Limb (tissue), 2 donors: Measurements from ENCODE around the gene WWOX.

ENCODE experiments used
- DNase-seq, 2 donors: peaks; one replicate each; pipeline ENCODE4 v3.0.0-alpha.2; 2016; ENCODE audit errors: extremely low spot score in 2 of 2

Gene WWOX

GRCh38 chr16:78785218-78785617, 685.8 kb downstream of the WWOX start:
- no peak for DNase-seq

- no peak for DNase-seq
Observed at GRCh38 chr16:78786635-78787034, 687.2 kb downstream of the WWOX start.

GRCh38 chr16:78788276-78788675, 688.8 kb downstream of the WWOX start:
- no peak for DNase-seq

- DNase-seq = no peak
Observed at GRCh38 chr16:78788696-78789095, 689.2 kb downstream of the WWOX start.

GRCh38 chr16:78789561-78789960, 690.1 kb downstream of the WWOX start:
- DNase-seq = no peak

GRCh38 chr16:78791011-78791410, 691.6 kb downstream of the WWOX start:
- no peak for DNase-seq

GRCh38 chr16:78791926-78792325, 692.5 kb downstream of the WWOX start:
- no peak for DNase-seq

GRCh38 chr16:78792952-78793351, 693.5 kb downstream of the WWOX start:
- DNase-seq = no peak

- DNase-seq = no peak
Observed at GRCh38 chr16:78794581-78795250, 695.3 kb downstream of the WWOX start.

GRCh38 chr16:78795433-78795832, 696.0 kb downstream of the WWOX start:
- DNase-seq = no peak

GRCh38 chr16:78796221-78796866, 696.9 kb downstream of the WWOX start:
- no peak for DNase-seq

- DNase-seq = no peak
Observed at GRCh38 chr16:78799429-78799828, 700.0 kb downstream of the WWOX start.

- no peak for DNase-seq
Observed at GRCh38 chr16:78800523-78800922, 701.1 kb downstream of the WWOX start.

GRCh38 chr16:78804058-78804735, 704.7 kb downstream of the WWOX start:
- no peak for DNase-seq

GRCh38 chr16:78805556-78805955, 706.1 kb downstream of the WWOX start:
- DNase-seq = no peak

GRCh38 chr16:78811247-78811646, 711.8 kb downstream of the WWOX start:
- no peak for DNase-seq

GRCh38 chr16:78812582-78812981, 713.1 kb downstream of the WWOX start:
- DNase-seq = no peak

- no peak for DNase-seq
Observed at GRCh38 chr16:78813661-78814311, 714.3 kb downstream of the WWOX start.

- DNase-seq = no peak
Observed at GRCh38 chr16:78815713-78816112, 716.3 kb downstream of the WWOX start.

- peak in 1 of 2 donors; percentile 55 for DNase-seq
Observed at GRCh38 chr16:78816499-78817195, 717.2 kb downstream of the WWOX start.

- peak in 1 of 2 donors; percentile 48 for DNase-seq
Observed at GRCh38 chr16:78817200-78817739, 717.8 kb downstream of the WWOX start.
